ENCODE measurements around the gene DUS2. TPM values are rescaled to one million over a fixed set of nuclear protein-coding genes. Genes with fewer than 3 reads are reported as not detected.

The DUS2 gene
- total and polyA plus RNA-seq, 4 donors: 6.9 to 10.7 (median 7.9) TPM

GRCh38 chr16:68075980-68076379, 52.9 kb downstream of the DUS2 start:
- Histone ChIP-seq H3K9me3 (ENCODE audit: control insufficient read depth in 4 of 4, low read length in 3 of 4) (no peaks in the 10 kb centered on the region), H3K9ac (ENCODE audit: low read depth in 1 of 2, low read length in 2 of 2) (no peak overlapping the region), H3K36me3 (ENCODE audit: control insufficient read depth in 4 of 4, insufficient read depth in 3 of 4, low read depth in 1 of 4, low read length in 3 of 4) (peaks cover 0 to 13% (median 5%) of the 10 kb centered on the region in 4 donors), H3K4me3 (ENCODE audit: low read depth in 1 of 3, low read length in 3 of 3) (no peak overlapping the region), H3K4me1 (ENCODE audit: control insufficient read depth in 4 of 4, insufficient read depth in 4 of 4, low read length in 3 of 4) (peaks cover 32 to 60% (median 53%) of the 10 kb centered on the region in 4 donors), H3K27me3 (ENCODE audit: control insufficient read depth in 4 of 4, insufficient read depth in 4 of 4, low read length in 3 of 4) (no peaks in the 10 kb centered on the region), H3K27ac (ENCODE audit: low read depth in 1 of 2, low read length in 2 of 2) (peak overlapping the region; percentile 37 to 76)
- no peak for TF ChIP-seq ZBTB33 (IDR thresholded peaks at IDR 0.05)
- TF ChIP-seq HNF4A (conservative IDR thresholded peaks at IDR 0.05): peak; percentile 47 to 62
- no peak for TF ChIP-seq JUND (IDR thresholded peaks at IDR 0.05)
- TF ChIP-seq FOXA2 (IDR thresholded peaks at IDR 0.05): no peak
- no peak for TF ChIP-seq CTCF (IDR thresholded peaks at IDR 0.05; ENCODE audit: low read depth, low read length, missing input control)
- peak in 1 of 2 donors; percentile 29 for TF ChIP-seq RXRA (IDR thresholded peaks at IDR 0.05)
- no peak for TF ChIP-seq FOXA1 (IDR thresholded peaks at IDR 0.05)
- TF ChIP-seq GABPA (IDR thresholded peaks at IDR 0.05 in 1 of 2, conservative IDR thresholded peaks at IDR 0.05 in 1 of 2): no peak
- TF ChIP-seq MAX (IDR thresholded peaks at IDR 0.05): no peak
- no peak for DNase-seq (ENCODE audit: low spot score)
- 73% methylated on average over 3 of the region's 3 CpGs for WGBS

GRCh38 chr16:68076560-68076959, 53.5 kb downstream of the DUS2 start:
- Histone ChIP-seq H3K4me1 (ENCODE audit: control insufficient read depth in 4 of 4, insufficient read depth in 4 of 4, low read length in 3 of 4) (peaks cover 34 to 63% (median 54%) of the 10 kb centered on the region in 4 donors), H3K27ac (ENCODE audit: low read depth in 1 of 2, low read length in 2 of 2) (peak overlapping the region; percentile 37 to 76), H3K9me3 (ENCODE audit: control insufficient read depth in 4 of 4, low read length in 3 of 4) (no peaks in the 10 kb centered on the region), H3K9ac (ENCODE audit: low read depth in 1 of 2, low read length in 2 of 2) (no peak overlapping the region), H3K4me3 (ENCODE audit: low read depth in 1 of 3, low read length in 3 of 3) (no peak overlapping the region), H3K27me3 (ENCODE audit: control insufficient read depth in 4 of 4, insufficient read depth in 4 of 4, low read length in 3 of 4) (no peaks in the 10 kb centered on the region), H3K36me3 (ENCODE audit: control insufficient read depth in 4 of 4, insufficient read depth in 3 of 4, low read depth in 1 of 4, low read length in 3 of 4) (peaks cover 0 to 10% (median 4%) of the 10 kb centered on the region in 4 donors)
- no peak for DNase-seq (ENCODE audit: low spot score)
- WGBS: 56% methylated on average over 3 of the region's 3 CpGs
- TF ChIP-seq ZBTB33 (IDR thresholded peaks at IDR 0.05): no peak
- no peak for TF ChIP-seq FOXA1 (IDR thresholded peaks at IDR 0.05)
- peak; percentile 41 for TF ChIP-seq YY1 (IDR thresholded peaks at IDR 0.05)
- no peak for TF ChIP-seq ATF3 (IDR thresholded peaks at IDR 0.05)
- no peak for TF ChIP-seq FOXA2 (IDR thresholded peaks at IDR 0.05)
- peak; percentile 74 to 83 for TF ChIP-seq HNF4A (conservative IDR thresholded peaks at IDR 0.05)
- no peak for TF ChIP-seq TAF1 (conservative IDR thresholded peaks at IDR 0.05)
- TF ChIP-seq SP1 (IDR thresholded peaks at IDR 0.05): peak; percentile 90
- peak; percentile 73 for TF ChIP-seq MAX (IDR thresholded peaks at IDR 0.05)
- TF ChIP-seq NR2F2 (IDR thresholded peaks at IDR 0.05): peak; percentile 69
- TF ChIP-seq GABPA (IDR thresholded peaks at IDR 0.05 in 1 of 2, conservative IDR thresholded peaks at IDR 0.05 in 1 of 2): no peak
- no peak for TF ChIP-seq CTCF (IDR thresholded peaks at IDR 0.05; ENCODE audit: low read depth, low read length, missing input control)
- TF ChIP-seq RXRA (IDR thresholded peaks at IDR 0.05): peak; percentile 92 to 93
- TF ChIP-seq JUND (IDR thresholded peaks at IDR 0.05): peak in 1 of 2 donors; percentile 45
- TF ChIP-seq REST (IDR thresholded peaks at IDR 0.05): no peak
- peak in 1 of 2 donors; percentile 64 for TF ChIP-seq EGR1 (IDR thresholded peaks at IDR 0.05; ENCODE audit: low read depth in 2 of 2)
- TF ChIP-seq HNF4G (IDR thresholded peaks at IDR 0.05): no peak
- no peak for TF ChIP-seq RAD21 (IDR thresholded peaks at IDR 0.05)
